Middle frontal gyrus (tissue), 1 donor: Measurements from ENCODE around the gene KIF17.
"Not testable (repeated sequence)": the region's sequence is repeated elsewhere in the genome, so short reads cannot be mapped to it uniquely, and the experiment has no call there.

Experiments
- DNase-seq: peaks from one replicate; pipeline ENCODE4 v3.0.0-alpha.2; 2015; ENCODE audit warnings: low spot score; ENCODE audit errors: extremely low spot score

KIF17 gene

DNA sequence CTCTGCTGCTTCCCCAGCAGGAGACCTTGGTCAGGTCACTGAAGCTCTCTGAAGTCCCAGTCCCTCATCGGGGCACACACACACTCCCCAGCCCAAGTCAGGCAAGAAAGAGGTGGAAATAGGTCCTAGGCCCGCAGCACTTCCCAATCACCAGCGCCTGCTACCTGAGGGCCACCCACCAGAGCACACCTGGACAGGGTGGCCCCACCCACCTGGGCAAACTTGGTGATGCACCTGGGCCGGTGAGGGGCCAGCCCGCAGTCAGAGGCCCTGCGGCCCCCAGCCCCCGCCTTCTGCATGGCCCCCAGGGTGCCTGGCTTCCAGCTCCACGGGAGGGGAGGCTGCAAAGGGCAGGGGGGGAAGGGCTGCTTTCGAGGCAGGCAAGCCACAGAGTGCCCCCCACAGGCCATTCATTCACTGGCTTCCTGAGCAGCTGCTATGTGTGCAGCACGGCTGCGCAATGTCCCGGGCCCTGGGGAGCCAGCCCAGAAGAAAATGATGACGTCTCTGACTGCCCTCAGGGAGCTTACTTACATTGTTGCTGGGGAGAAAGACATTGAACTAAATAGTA, 10.0 kb upstream of the KIF17 start:
- DNase-seq, result no peak

DNA sequence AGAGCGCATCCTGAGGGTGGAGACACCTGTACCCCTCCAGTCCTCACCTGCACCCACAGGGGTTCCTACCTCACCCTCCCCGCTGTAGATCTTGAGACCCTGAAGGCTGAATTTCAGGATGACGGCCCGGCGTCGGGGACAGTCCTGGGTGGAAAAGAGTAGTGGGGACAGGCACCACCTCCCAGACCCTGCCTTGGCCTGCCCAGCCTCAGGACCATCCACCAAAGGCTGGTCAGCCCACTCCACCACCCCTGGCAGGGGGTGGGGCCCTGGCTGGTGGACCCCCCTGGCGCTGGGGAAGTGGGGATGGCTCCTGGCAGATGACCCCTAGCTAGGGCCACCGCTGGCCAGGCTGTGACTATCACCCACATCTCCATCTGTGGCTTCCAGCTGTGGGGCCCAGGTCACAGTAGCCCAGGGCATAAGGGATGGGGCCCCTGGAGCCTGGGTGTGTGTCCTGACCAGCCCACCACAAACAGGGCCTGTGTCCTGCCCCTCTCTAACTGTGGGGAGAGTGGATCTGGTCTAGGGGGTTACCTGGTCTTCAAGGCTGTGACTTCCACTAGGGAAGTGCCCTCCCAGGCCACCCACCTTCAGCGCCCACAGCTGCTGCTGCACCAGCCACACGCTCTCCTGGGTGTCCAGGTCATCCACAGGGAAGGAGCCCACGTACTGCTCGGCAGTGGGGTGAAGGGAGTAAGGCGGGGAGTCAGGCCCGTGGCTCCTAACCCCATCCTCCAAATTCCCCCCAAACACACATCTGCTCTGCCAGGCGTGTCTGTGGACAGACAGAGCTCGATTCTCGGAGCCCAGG, 9.3 kb upstream of the KIF17 start:
- no peak for DNase-seq

GRCh38 chr1:20726118-20726911, 8.5 kb upstream of the KIF17 start:
- DNase-seq, result no peak

- no peak for DNase-seq
Observed at GRCh38 chr1:20725189-20726117, 7.6 kb upstream of the KIF17 start.

- DNase-seq, result no peak
Observed at GRCh38 chr1:20724364-20725188, 6.8 kb upstream of the KIF17 start.

DNA sequence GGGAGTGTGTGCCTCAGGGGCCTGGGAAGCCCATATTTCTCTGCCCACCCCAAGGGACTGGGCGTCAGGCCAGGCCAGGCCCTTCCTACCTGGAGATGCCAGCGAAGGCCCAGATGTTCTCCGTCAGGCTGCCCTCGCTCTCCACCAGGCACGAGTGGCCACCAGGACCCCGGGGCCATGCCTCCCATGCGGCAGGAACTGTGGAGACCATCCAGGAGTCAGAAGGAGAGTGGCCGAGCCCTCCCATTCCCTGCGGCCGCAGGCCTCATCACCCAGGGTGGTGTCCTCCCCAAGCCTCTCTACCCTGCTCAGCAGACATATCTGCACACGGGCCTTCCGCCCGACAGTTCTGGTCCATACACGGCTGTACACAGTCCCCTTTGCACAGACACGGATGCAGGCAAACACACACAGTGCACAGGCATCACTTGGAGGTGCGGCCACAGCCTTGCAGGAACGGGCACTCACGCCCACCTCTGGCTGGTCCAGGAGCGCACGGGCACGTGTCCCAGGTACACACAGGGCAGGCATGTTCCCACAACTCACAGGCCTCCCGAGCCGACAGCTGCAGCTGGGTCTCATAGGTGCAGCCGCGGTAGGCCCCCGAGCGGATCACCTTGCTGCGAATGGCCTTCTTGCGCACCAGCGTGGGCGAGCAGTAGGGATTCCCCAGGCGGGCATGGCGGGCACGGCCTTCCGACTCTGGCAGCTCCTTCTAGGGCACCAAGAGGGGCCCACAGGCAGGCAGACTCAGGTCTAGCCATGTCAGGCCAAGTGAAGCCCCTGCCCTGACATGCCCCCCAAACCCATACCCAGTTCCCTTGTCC, 5.9 kb upstream of the KIF17 start:
- DNase-seq, result no peak

DNA sequence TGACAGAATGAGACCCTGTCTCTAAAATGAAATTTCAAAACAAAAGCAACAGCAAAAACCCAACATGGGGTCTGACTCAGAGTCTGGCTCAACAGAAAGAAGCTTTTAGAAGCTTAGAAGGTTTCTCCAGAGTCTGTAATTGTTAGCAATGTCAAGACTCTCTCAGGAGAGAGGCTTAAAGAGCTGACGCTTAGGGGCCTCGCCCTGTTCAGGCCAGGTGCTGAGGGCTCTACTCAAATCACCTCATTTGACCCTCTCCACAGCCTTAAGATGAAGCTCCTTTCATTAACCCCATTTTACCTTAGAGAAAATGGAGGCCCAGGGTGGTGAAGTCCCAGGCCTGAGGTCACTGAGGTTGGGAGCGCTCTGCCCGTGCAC, 5.3 kb upstream of the KIF17 start:
- DNase-seq, result no peak

- no peak for DNase-seq
Observed at GRCh38 chr1:20721117-20722061, 3.6 kb upstream of the KIF17 start.

DNA sequence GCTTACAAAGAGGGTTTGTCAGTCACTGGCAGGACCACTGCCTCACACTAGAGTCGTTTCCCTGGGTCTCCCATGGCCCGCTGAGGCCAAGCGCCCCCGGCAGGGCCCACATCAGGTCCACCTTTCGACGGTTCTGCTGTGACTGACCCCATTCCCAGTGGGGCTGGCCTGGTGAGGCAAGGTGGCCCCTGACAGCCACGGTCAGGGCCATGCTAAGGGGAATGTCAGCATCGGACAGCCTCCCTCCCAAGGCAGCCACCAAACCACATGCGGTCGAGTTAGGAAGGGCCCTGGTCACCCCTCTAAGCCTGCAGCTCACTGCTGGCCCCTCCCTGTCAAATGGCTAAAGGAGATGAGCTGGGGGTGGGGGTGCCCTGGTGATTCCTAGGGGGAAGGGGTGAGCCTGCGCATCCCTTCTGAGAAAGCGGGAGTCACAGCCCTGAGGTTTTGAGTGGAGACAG, 2.9 kb upstream of the KIF17 start:
- DNase-seq, result no peak

GRCh38 chr1:20719871-20720620, 2.2 kb upstream of the KIF17 start:
- no peak for DNase-seq

DNA sequence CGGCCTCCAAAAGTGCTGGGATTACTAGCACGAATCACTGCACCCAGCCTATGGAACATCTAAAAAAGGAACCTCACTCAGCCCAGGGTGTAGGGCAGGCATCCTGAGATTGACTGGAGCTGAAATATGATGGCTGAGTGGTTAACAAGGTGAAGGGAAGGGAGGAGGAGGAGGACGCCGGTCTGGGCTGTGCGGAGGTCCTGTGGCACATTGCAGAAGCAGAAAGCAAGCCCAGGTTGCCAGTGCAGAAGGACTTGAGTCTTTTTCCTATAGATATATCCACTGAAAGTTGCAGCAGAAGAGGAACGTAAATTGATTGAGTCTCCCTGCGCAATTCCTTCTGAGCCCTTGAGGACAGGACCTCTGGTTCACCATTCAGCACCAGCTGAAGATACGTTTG, 1.5 kb upstream of the KIF17 start:
- DNase-seq, result no peak

GRCh38 chr1:20718343-20718882, 606 bp upstream of the KIF17 start:
- not testable (repeated sequence) for DNase-seq

- no peak for DNase-seq
Observed at GRCh38 chr1:20716232-20716631, 1.6 kb downstream of the KIF17 start.

DNA sequence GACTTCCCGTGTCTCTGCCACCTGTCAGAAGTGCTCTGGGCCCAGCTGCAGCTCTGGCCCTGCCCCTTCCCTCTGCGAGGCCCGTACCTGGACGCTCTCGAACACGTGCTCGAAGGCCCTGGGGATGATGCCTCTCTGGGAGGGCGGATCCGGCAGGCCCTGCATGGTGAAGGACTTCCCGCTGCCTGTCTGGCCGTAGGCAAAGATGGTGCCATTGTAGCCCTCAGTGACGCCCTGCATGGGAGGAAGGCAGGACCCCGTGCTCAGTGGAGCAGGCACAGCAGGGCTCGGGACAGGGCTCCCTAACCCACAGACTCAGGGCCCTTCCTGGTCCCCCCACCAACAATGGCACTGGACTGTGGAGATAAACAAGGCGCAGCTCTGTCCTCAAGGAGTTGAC, 2.4 kb downstream of the KIF17 start:
- DNase-seq, result no peak

- no peak for DNase-seq
Observed at GRCh38 chr1:20713440-20713839, 4.4 kb downstream of the KIF17 start.

DNA sequence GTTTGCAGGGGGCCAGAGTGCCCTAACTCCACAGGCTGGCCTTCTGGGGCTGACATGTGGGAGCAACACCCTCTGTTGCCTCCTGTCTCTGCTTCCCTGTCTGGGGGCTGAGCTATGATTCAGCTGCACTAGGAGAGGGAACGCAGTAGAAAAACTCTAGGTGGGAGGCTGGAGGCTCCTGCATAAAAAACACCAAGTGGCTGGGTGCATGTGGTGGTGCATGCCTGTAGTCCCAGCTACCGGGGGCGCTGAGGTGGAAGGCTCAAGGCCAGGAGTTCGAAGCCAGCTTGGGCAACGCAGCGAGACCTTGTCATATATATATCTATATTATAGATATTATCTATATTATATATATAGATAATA, 5.6 kb downstream of the KIF17 start:
- peak; percentile 36 for DNase-seq
